Sigmoid colon (tissue), 4 donors: ENCODE data around the gene SLC5A1.

Experiments used
- EP300 ChIP-seq, 4 donors: sonication (generic); formaldehyde crosslinking; IDR thresholded peaks; one replicate each; pipeline ENCODE4 v1.6.1; 2017; ENCODE audit warnings: antibody characterized with exemption in 4 of 4
- POLR2A ChIP-seq, 2 donors: fragments of 450-650 bp; IDR thresholded peaks; one replicate each; pipeline ENCODE4 v1.6.1; 2016; ENCODE audit warnings: antibody characterized with exemption in 2 of 2, mild to moderate bottlenecking in 2 of 2, moderate library complexity in 2 of 2
- POLR2AphosphoS5 ChIP-seq, 4 donors: sonication (generic); formaldehyde crosslinking; IDR thresholded peaks; one replicate each; pipeline ENCODE4 v1.6.1; 2017; ENCODE audit warnings: antibody characterized with exemption in 4 of 4
- TF ChIP-seq, protein P1 (sequence below), 4 experiments: fragments of 450-650 bp in 3 of 4; fragments of 200-600 bp in 1 of 4; IDR thresholded peaks; one replicate each; pipeline ENCODE4 v1.5.1; 2016 to 2019; ENCODE audit warnings: antibody characterized with exemption in 4 of 4, mild to moderate bottlenecking in 3 of 4, moderate library complexity in 2 of 4

DNA sequence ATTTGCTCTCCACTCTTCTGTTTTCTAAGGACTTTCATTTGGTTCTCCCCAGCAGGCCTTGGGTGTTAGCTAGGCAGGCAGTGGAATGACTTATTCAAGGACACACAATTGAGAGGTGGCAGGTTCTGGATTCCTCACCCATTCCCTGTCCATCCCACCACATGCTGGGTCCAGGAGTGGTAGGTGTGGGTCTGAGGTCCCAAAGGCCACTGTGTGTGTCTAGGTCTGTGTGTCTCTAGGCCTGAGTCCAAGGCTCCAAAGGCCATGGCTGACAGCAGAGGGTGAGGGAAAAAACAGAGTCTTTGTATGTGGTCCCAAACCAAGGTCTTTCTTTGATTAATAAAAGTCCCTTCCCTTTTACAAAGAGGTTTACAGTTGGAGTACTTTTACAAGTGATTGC is 40.8 kb downstream of the SLC5A1 start:
- TF ChIP-seq, protein P1, sequence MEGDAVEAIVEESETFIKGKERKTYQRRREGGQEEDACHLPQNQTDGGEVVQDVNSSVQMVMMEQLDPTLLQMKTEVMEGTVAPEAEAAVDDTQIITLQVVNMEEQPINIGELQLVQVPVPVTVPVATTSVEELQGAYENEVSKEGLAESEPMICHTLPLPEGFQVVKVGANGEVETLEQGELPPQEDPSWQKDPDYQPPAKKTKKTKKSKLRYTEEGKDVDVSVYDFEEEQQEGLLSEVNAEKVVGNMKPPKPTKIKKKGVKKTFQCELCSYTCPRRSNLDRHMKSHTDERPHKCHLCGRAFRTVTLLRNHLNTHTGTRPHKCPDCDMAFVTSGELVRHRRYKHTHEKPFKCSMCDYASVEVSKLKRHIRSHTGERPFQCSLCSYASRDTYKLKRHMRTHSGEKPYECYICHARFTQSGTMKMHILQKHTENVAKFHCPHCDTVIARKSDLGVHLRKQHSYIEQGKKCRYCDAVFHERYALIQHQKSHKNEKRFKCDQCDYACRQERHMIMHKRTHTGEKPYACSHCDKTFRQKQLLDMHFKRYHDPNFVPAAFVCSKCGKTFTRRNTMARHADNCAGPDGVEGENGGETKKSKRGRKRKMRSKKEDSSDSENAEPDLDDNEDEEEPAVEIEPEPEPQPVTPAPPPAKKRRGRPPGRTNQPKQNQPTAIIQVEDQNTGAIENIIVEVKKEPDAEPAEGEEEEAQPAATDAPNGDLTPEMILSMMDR (IDR thresholded peaks at IDR 0.05): no peak
- TF ChIP-seq POLR2A (IDR thresholded peaks at IDR 0.05): no peak
- TF ChIP-seq EP300 (IDR thresholded peaks at IDR 0.05): no peak
- no peak for TF ChIP-seq POLR2AphosphoS5 (IDR thresholded peaks at IDR 0.05)
